HepG2 (cell line): ENCODE data around the gene TADA2B. TPM values are rescaled to one million over a fixed set of nuclear protein-coding genes. Genes with fewer than 3 reads are reported as not detected.

Experiments
- ATAC-seq: fragments of 200-7000 bp; cut with Tn5 transposase; 3 replicates; pipeline ENCODE4 v1.9.1; 2020; ENCODE audit warnings: mild to moderate bottlenecking, moderate library complexity
- BruUV-seq: library from RNA; stranded (reverse); fragments of 400-500 nt; replicated peaks from 2 replicates; lab custom pipeline; 2021; lab: Mats Ljungman, UMichigan
- CTCF ChIA-PET: fragments of 300-600 bp; formaldehyde crosslinking; extraction: SDS; loops from one replicate; lab custom pipeline; 2021; ENCODE audit warnings: low total read pairs, inconsistent platforms, low intra/inter-chr PET ratio; lab: Yijun Ruan, JAX
- POLR2A ChIA-PET: fragments of 350-600 bp; sonication (Branson Sonifier 250); formaldehyde crosslinking; loops from one replicate; lab custom pipeline; 2020; ENCODE audit warnings: antibody characterized with exemption, inconsistent platforms; lab: Yijun Ruan, JAX
- DNase-seq: peaks from one replicate; pipeline ENCODE4 v3.0.0-alpha.2; 2015; ENCODE audit warnings: low spot score
- FAIRE-seq: peaks from 3 replicates; lab custom pipeline; 2011; peaks lifted over from hg19 to GRCh38; lab: Jason Lieb, UNC
- H2AFZ ChIP-seq: one replicate; pipeline ENCODE4 v1.6.1; 2011; ENCODE audit warnings: low read length, inconsistent platforms
- H3K27ac ChIP-seq: fragments of 300-600 bp; 3 replicates; pipeline ENCODE4 v1.8.0; 2011; ENCODE audit warnings: mixed run types, mild to moderate bottlenecking, mixed read lengths, low read length, inconsistent platforms; ENCODE audit not compliant: insufficient read depth; ENCODE audit errors: extremely low read length
- H3K27me3 ChIP-seq, 2 experiments: fragments of 200-600 bp in 1 of 2; 2 replicates in 1 of 2; 3 replicates in 1 of 2; pipeline versions ENCODE4 v1.6.0 to v1.8.0; 2011; ENCODE audit warnings: low read length in 2 of 2, mild to moderate bottlenecking in 2 of 2, moderate library complexity in 2 of 2, inconsistent platforms in 1 of 2; ENCODE audit not compliant: insufficient read depth in 2 of 2, control insufficient read depth in 1 of 2
- H3K36me3 ChIP-seq, 2 experiments: fragments of 200-600 bp in 1 of 2; replicated peaks in 1 of 2; 2 replicates in 1 of 2; 3 replicates in 1 of 2; pipeline versions ENCODE4 v1.5.1 to v1.8.0; 2011; ENCODE audit warnings: low read length in 2 of 2, inconsistent platforms in 1 of 2; ENCODE audit not compliant: insufficient read depth in 2 of 2, control insufficient read depth in 1 of 2
- H3K4me1 ChIP-seq: 2 replicates; pipeline ENCODE4 v1.5.1; 2012; ENCODE audit warnings: low read length, inconsistent platforms; ENCODE audit not compliant: insufficient read depth
- H3K4me2 ChIP-seq: 2 replicates; pipeline ENCODE4 v1.6.0; 2011; ENCODE audit warnings: low read depth, low read length, inconsistent platforms
- H3K4me3 ChIP-seq, 3 experiments: fragments of 200-600 bp in 1 of 3; sonication (generic), shearing (Covaris generic) in 1 of 3; replicated peaks in 1 of 3; 2 replicates each; pipeline ENCODE4 v1.5.1; 2011 to 2016; ENCODE audit warnings: low read length in 3 of 3, inconsistent platforms in 2 of 3, low read depth in 2 of 3, mild to moderate bottlenecking in 2 of 3, control low read depth in 1 of 3, mixed read lengths in 1 of 3; ENCODE audit not compliant: insufficient read depth in 1 of 3
- H3K79me2 ChIP-seq: one replicate; pipeline ENCODE4 v1.6.1; 2011; ENCODE audit warnings: low read length, inconsistent platforms; ENCODE audit not compliant: insufficient read depth
- H3K9ac ChIP-seq: 2 replicates; pipeline ENCODE4 v1.6.0; 2011; ENCODE audit warnings: mild to moderate bottlenecking, low read depth, low read length, inconsistent platforms; ENCODE audit not compliant: insufficient read depth
- H3K9me3 ChIP-seq: 2 replicates; pipeline ENCODE4 v1.5.1; 2012; ENCODE audit warnings: mild to moderate bottlenecking, low read length
- H4K20me1 ChIP-seq: 2 replicates; pipeline ENCODE4 v1.6.0; 2011; ENCODE audit warnings: inconsistent platforms, mild to moderate bottlenecking, low read length, moderate library complexity; ENCODE audit not compliant: insufficient read depth
- ASH2L ChIP-seq: fragments of 300-600, 200-600 bp; sonication (generic); IDR thresholded peaks from 2 replicates; pipeline ENCODE4 v1.7.0; 2017; ENCODE audit warnings: low read depth, mild to moderate bottlenecking, moderate library complexity, mixed read lengths, low read length; ENCODE audit not compliant: insufficient read length
- DZIP1 ChIP-seq: sonication (generic); formaldehyde crosslinking; IDR thresholded peaks from 2 replicates; pipeline ENCODE4 v1.5.0; 2020; ENCODE audit warnings: mild to moderate bottlenecking, missing genetic modification reagents
- HNRNPK ChIP-seq: fragments of 200-400 bp; formaldehyde crosslinking; IDR thresholded peaks from 2 replicates; pipeline ENCODE4 v1.6.1; 2018; ENCODE audit warnings: low read length, low read depth, moderate library complexity, mild to moderate bottlenecking; ENCODE audit not compliant: poor library complexity, severe bottlenecking
- MTF1 ChIP-seq: sonication (generic); formaldehyde crosslinking; IDR thresholded peaks from 2 replicates; pipeline ENCODE4 v1.5.0; 2020; ENCODE audit warnings: missing genetic modification reagents
- ZBTB7B ChIP-seq: sonication (generic); formaldehyde crosslinking; IDR thresholded peaks from 2 replicates; pipeline ENCODE4 v1.4.0; 2020; ENCODE audit warnings: missing genetic modification reagents
- ZBTB8A ChIP-seq: sonication (generic); formaldehyde crosslinking; IDR thresholded peaks from 2 replicates; pipeline ENCODE4 v1.4.0; 2020; ENCODE audit warnings: mild to moderate bottlenecking, low read depth, missing genetic modification reagents, borderline replicate concordance
- ZNF460 ChIP-seq: sonication (generic); formaldehyde crosslinking; IDR thresholded peaks from 2 replicates; pipeline ENCODE4 v1.5.1; 2020; ENCODE audit warnings: missing genetic modification reagents, mild to moderate bottlenecking, borderline replicate concordance
- ZNF709 ChIP-seq: sonication (generic); formaldehyde crosslinking; IDR thresholded peaks from 2 replicates; pipeline ENCODE4 v1.5.0; 2020; ENCODE audit warnings: mild to moderate bottlenecking, missing genetic modification reagents
- WGBS: methylation state at CpG from one replicate; pipeline ENCODE4 v1.1.6; 2017; ENCODE audit warnings: low lambda C conversion rate; 5-methylcytosine and 5-hydroxymethylcytosine counted together
- in situ Hi-C: cut with HindIII; loops from 2 replicates; pipeline ENCODE4 v1.10.0; 2017; ENCODE audit warnings: low pct_unique_long_range_greater_than_20kb; ENCODE audit not compliant: extremely low pct_ligation_motif_present
- intact Hi-C: fragments of 100-400 bp; cut with micrococcal nuclease; formaldehyde crosslinking; loops from one replicate; pipeline ENCODE4 v1.10.0; 2022; ENCODE audit not compliant: unreplicated experiment
- polyA plus RNA-seq, 8 experiments: library from polyadenylated mRNA; depleted of rRNA in 3 of 8; stranded (reverse) in 7 of 8; unstranded in 1 of 8; fragments of >200 nt; fragmentation: Illumina TruSeq in 4 of 8; extraction: Trizol in 4 of 8; gene quantifications; 2 replicates each; pipeline versions ENCODE4 v1.2.1 to v1.2.3, GENCODE V29; 2011 to 2016; ENCODE audit warnings: low read depth in 4 of 8, missing spikeins in 1 of 8, mixed read lengths in 1 of 8; ENCODE audit not compliant: insufficient read depth in 1 of 8
- total RNA-seq, 5 experiments: library from RNA; depleted of rRNA; stranded (reverse); fragments of >200 nt; fragmentation: Illumina TruSeq; extraction: Trizol; gene quantifications; 2 replicates each; pipeline ENCODE4 v1.2.3, GENCODE V29; 2016; ENCODE audit warnings: low read depth in 1 of 5

Gene TADA2B
- total and polyA plus RNA-seq, 2 of the 13 experiments (the other 11 are each of a cell fraction or from before 2014, with no cell fraction given), result 4.6 to 8.9 TPM

DNA sequence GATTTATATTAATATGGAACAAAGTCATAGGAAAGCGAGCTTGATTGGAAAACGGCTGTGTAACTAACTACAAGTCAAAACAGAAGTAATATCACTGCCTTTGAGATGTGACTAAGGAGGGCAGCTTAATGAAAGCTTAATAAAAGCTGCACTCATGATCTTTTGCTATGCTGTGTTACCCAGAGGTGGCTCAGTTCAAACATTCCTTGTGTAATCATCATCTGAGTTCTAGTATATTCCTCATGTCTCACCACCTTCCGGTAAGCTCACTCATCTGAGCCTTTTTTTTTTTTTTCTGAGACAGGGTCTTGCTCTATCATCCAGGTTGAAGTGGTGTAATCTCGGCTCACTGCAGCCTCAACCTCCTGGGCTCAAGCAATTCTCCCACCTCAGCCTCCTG, 19.6 kb downstream of the TADA2B start (continued):
- no peak for TF ChIP-seq ASH2L

- no peak for FAIRE-seq
- Histone ChIP-seq H2AFZ (no peak overlapping the region), H3K4me2 (no peak overlapping the region), H3K4me3 (no peak overlapping the region), H3K27ac (no peak overlapping the region), H3K9me3 (no peaks in the 10 kb centered on the region), H4K20me1 (peaks cover 38% of the 10 kb centered on the region), H3K79me2 (peaks cover 47% of the 10 kb centered on the region), H3K9ac (no peak overlapping the region), H3K27me3 (no peaks in the 10 kb centered on the region; a peak in 1 of 5 replicates), H3K4me1 (peaks cover 28% of the 10 kb centered on the region), H3K36me3 (peaks cover 15 to 57% of the 10 kb centered on the region in 2 experiments)
- POLR2A ChIA-PET, result no interaction called here
- 100% methylated on average over 1 of the region's 4 CpGs for WGBS
- in situ Hi-C loops, result no loop called here
- TF ChIP-seq DZIP1 (CRISPR knock-in tag) (no peak), ZBTB8A (CRISPR knock-in tag) (no peak), HNRNPK (no peak), ZNF709 (no peak), MTF1 (CRISPR knock-in tag) (no peak), ZBTB7B (no peak), ZNF460 (CRISPR knock-in tag) (no peak)
- DNase-seq, result no peak
- no TSS peak for BruUV-seq
- no peak for ATAC-seq
- CTCF ChIA-PET, result no interaction called here
- intact Hi-C loops, result no loop called here
These were observed 20.2 kb downstream of the TADA2B start for GRCh38 chr4:7063362-7063761.
